ENCODE measurements around the gene ZMIZ1.
A peak's percentile ranks its signal among the peaks of the same experiment; 100 is the strongest.

ZMIZ1 gene

DNA sequence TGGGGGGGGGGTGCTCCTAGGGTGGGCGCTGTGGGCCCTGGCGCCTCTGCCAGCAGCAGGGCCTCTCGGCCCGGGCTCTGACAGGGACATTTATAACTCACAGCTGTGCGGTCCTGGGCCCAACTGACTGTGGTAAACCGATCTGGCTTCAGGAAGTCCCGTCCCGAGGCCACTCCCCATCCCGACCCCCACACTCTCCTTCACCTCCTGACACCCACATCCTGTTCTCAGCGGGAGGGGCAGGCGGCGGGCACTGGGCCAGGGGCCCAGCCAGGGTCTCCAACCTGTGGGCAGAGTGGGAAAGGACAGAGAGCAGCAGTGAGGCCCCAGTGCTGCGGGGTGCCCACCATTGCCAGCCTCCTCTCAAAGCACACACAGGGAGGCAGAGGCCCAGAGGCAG, 69.1 kb downstream of the ZMIZ1 start:
- Histone ChIP-seq H3K9me3 (ENCODE audit: control insufficient read depth in 1 of 2, low read length in 2 of 2) (no peaks in the 10 kb centered on the region), H3K9ac (ENCODE audit: low read depth in 1 of 2, low read length in 2 of 2) (no peak overlapping the region), H3K4me3 (ENCODE audit: low read depth in 1 of 2, low read length in 2 of 2) (no peak overlapping the region), H3K36me3 (ENCODE audit: control insufficient read depth in 1 of 2, insufficient read depth in 2 of 2, low read length in 2 of 2) (peaks cover 11 to 41% of the 10 kb centered on the region in 2 donors), H3K27ac (ENCODE audit: low read depth, low read length) (peak overlapping the region; percentile 22), H3K4me1 (ENCODE audit: control insufficient read depth in 1 of 2, insufficient read depth in 2 of 2, low read length in 2 of 2) (peaks cover 28 to 32% of the 10 kb centered on the region in 2 donors), H3K27me3 (ENCODE audit: control insufficient read depth in 1 of 2, insufficient read depth in 2 of 2, low read length in 2 of 2) (no peaks in the 10 kb centered on the region)

- no peak overlapping the region for H3K4me3 ChIP-seq (ENCODE audit: low read depth in 1 of 2, low read length in 2 of 2)
- H3K9ac ChIP-seq (ENCODE audit: low read depth in 1 of 2, low read length in 2 of 2) = no peak overlapping the region
- no peaks in the 10 kb centered on the region for H3K9me3 ChIP-seq (ENCODE audit: control insufficient read depth in 1 of 2, low read length in 2 of 2)
- peaks cover 11 to 44% of the 10 kb centered on the region in 2 donors for H3K36me3 ChIP-seq (ENCODE audit: control insufficient read depth in 1 of 2, insufficient read depth in 2 of 2, low read length in 2 of 2)
- no peak overlapping the region for H3K27ac ChIP-seq (ENCODE audit: low read depth, low read length)
- no peaks in the 10 kb centered on the region for H3K27me3 ChIP-seq (ENCODE audit: control insufficient read depth in 1 of 2, insufficient read depth in 2 of 2, low read length in 2 of 2)
- peaks cover 26 to 32% of the 10 kb centered on the region in 2 donors for H3K4me1 ChIP-seq (ENCODE audit: control insufficient read depth in 1 of 2, insufficient read depth in 2 of 2, low read length in 2 of 2)
Measured at GRCh38 chr10:79138449-79139123, 69.8 kb downstream of the ZMIZ1 start.

DNA sequence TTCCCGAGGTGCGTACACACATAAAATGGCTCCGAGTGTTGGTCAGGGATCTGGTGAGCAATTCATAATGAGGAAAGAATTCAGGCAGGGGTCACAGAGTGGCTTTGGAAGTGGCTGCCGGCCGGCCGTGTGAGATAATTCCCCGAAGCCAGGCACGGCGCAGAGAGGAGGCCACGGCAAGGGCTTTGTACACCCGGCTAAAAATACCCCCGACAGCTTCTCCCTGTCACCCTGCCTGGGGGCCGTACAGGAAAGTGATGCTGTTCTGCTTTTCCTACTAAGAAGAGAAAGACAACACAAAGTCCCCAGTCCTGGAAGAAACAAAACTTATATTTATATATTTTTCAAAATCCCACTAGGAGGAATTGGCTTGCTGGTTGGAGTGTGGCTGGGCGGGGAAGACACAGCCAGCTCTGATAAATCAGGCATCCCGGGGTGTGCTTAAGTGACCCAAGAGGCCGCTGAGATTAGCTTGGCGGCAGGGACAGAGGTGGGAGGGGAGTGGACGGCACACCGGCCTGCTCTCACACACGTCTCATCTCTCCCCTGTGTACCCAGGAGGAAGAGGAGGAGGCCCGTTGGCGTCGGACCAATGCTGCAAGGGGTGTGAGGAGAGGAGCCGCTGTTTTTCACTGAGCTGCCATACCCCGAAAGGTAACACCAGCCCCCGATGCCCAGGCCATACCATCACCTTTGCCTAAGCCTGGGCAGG, 70.5 kb downstream of the ZMIZ1 start:
- H3K9me3 ChIP-seq (ENCODE audit: control insufficient read depth in 1 of 2, low read length in 2 of 2) = no peaks in the 10 kb centered on the region
- H3K27ac ChIP-seq (ENCODE audit: low read depth, low read length) = no peak overlapping the region
- H3K4me1 ChIP-seq (ENCODE audit: control insufficient read depth in 1 of 2, insufficient read depth in 2 of 2, low read length in 2 of 2) = peaks cover 26 to 36% of the 10 kb centered on the region in 2 donors
- H3K9ac ChIP-seq (ENCODE audit: low read depth in 1 of 2, low read length in 2 of 2) = no peak overlapping the region
- no peak overlapping the region for H3K4me3 ChIP-seq (ENCODE audit: low read depth in 1 of 2, low read length in 2 of 2)
- H3K36me3 ChIP-seq (ENCODE audit: control insufficient read depth in 1 of 2, insufficient read depth in 2 of 2, low read length in 2 of 2) = peaks cover 11 to 50% of the 10 kb centered on the region in 2 donors
- no peaks in the 10 kb centered on the region for H3K27me3 ChIP-seq (ENCODE audit: control insufficient read depth in 1 of 2, insufficient read depth in 2 of 2, low read length in 2 of 2)

DNA sequence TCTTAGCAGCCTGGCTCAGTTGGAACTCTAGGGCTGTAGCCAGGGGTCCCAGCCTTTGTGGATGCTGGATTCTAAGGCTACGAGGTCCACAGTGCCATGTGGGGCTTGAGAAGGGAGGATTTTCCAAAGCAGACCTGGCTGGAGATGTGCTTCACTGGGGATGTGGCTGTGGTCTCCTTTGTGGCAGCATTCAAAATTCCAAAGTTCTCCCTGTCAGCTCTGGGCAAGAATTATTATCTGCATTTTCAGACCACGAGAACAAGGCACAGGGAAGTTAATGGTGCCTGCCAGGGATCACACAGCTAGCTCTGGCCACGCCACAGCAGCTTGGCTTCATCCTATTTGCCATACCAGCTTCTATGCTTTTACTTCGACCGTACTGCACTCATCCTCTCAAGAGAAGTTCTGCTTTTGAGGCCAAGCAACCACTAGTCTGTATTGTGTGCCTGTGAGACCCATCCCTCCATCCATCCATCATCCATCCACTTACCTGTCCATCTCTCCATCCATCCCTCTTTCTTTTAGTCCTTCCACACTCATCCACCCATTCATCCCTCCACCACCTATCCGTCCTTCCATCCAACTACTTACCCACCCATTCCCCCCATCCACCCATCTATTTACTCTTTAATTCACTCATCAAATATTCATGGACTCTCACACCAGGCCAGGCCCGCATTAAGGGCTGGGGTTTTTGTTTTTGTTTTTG, 71.5 kb downstream of the ZMIZ1 start:
- Histone ChIP-seq H3K36me3 (ENCODE audit: control insufficient read depth in 1 of 2, insufficient read depth in 2 of 2, low read length in 2 of 2) (peaks cover 11 to 47% of the 10 kb centered on the region in 2 donors), H3K27me3 (ENCODE audit: control insufficient read depth in 1 of 2, insufficient read depth in 2 of 2, low read length in 2 of 2) (no peaks in the 10 kb centered on the region), H3K9ac (ENCODE audit: low read depth in 1 of 2, low read length in 2 of 2) (no peak overlapping the region), H3K9me3 (ENCODE audit: control insufficient read depth in 1 of 2, low read length in 2 of 2) (no peaks in the 10 kb centered on the region), H3K4me1 (ENCODE audit: control insufficient read depth in 1 of 2, insufficient read depth in 2 of 2, low read length in 2 of 2) (peaks cover 33 to 40% of the 10 kb centered on the region in 2 donors), H3K4me3 (ENCODE audit: low read depth in 1 of 2, low read length in 2 of 2) (no peak overlapping the region), H3K27ac (ENCODE audit: low read depth, low read length) (no peak overlapping the region)

GRCh38 chr10:79140855-79141254, 72.1 kb downstream of the ZMIZ1 start:
- no peaks in the 10 kb centered on the region for H3K27me3 ChIP-seq (ENCODE audit: control insufficient read depth in 1 of 2, insufficient read depth in 2 of 2, low read length in 2 of 2)
- H3K36me3 ChIP-seq (ENCODE audit: control insufficient read depth in 1 of 2, insufficient read depth in 2 of 2, low read length in 2 of 2) = peaks cover 11 to 44% of the 10 kb centered on the region in 2 donors
- H3K27ac ChIP-seq (ENCODE audit: low read depth, low read length) = no peak overlapping the region
- no peak overlapping the region for H3K4me3 ChIP-seq (ENCODE audit: low read depth in 1 of 2, low read length in 2 of 2)
- peaks cover 38 to 44% of the 10 kb centered on the region in 2 donors for H3K4me1 ChIP-seq (ENCODE audit: control insufficient read depth in 1 of 2, insufficient read depth in 2 of 2, low read length in 2 of 2)
- no peak overlapping the region for H3K9ac ChIP-seq (ENCODE audit: low read depth in 1 of 2, low read length in 2 of 2)
- H3K9me3 ChIP-seq (ENCODE audit: control insufficient read depth in 1 of 2, low read length in 2 of 2) = no peaks in the 10 kb centered on the region

DNA sequence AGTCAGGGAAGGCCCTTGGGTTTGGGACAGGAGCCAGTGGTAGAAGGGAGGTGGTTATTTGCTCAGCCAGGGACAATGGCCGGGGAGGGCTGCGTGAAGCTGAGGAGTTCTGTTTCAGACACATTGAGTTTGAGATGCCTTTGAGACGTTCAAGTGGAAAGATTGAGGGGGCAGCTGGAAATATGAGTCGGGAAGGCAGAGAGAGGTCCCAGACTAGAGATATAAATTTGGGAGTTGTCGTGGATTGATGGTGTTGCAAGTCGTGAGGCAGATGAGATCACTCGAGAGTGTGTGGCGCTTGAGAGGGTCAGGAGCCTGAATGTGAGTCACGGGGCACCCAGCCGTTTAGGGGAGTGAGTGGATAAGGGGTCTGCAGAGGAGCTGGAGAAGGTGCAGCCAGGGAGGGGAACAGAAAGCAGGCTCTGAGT, 73.3 kb downstream of the ZMIZ1 start:
- Histone ChIP-seq H3K36me3 (ENCODE audit: control insufficient read depth in 1 of 2, insufficient read depth in 2 of 2, low read length in 2 of 2) (peaks cover 11 to 44% of the 10 kb centered on the region in 2 donors), H3K27me3 (ENCODE audit: control insufficient read depth in 1 of 2, insufficient read depth in 2 of 2, low read length in 2 of 2) (no peaks in the 10 kb centered on the region), H3K9me3 (ENCODE audit: control insufficient read depth in 1 of 2, low read length in 2 of 2) (no peaks in the 10 kb centered on the region), H3K27ac (ENCODE audit: low read depth, low read length) (no peak overlapping the region), H3K9ac (ENCODE audit: low read depth in 1 of 2, low read length in 2 of 2) (no peak overlapping the region), H3K4me1 (ENCODE audit: control insufficient read depth in 1 of 2, insufficient read depth in 2 of 2, low read length in 2 of 2) (peaks cover 39 to 45% of the 10 kb centered on the region in 2 donors), H3K4me3 (ENCODE audit: low read depth in 1 of 2, low read length in 2 of 2) (no peak overlapping the region)

DNA sequence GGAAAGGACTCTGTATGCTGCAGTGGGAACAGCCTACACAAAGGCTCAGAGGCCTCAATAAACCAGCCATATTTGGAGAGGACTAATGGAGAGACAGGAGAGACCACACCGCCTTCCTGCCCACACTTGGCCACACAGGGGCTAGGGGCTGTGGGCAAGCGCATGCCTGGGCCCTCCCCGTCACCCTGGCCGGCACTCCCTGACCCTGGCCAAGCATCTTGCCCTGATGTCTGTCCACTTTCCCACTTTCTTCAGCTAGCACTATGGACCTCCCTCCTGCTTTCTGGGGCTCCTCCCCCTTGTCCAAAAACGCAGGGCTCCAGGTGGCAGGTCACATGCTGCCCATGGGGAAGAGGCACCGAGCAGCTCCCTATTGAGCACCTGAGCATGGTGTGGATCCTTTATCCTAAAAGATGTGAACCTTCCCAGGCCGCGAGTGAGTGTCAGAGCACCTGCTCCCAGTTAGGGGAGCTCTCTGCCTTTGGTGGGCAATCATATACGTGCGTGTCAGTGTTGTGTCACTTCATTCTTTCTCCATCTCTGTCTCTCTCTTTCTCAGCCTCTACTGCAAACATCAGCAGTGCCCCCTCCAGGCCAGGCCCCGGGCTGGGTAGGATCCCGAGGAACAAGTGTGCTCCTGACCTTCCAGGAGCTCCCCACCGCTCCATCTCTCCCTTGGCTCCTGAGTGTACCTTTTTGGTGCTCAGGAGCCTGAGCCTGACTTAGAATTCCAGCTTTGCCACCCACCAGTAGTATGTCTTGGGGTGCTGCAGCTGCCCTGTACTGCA, 74.0 kb downstream of the ZMIZ1 start:
- Histone ChIP-seq H3K9me3 (ENCODE audit: control insufficient read depth in 1 of 2, low read length in 2 of 2) (no peaks in the 10 kb centered on the region), H3K27ac (ENCODE audit: low read depth, low read length) (no peak overlapping the region), H3K27me3 (ENCODE audit: control insufficient read depth in 1 of 2, insufficient read depth in 2 of 2, low read length in 2 of 2) (no peaks in the 10 kb centered on the region), H3K9ac (ENCODE audit: low read depth in 1 of 2, low read length in 2 of 2) (no peak overlapping the region), H3K4me3 (ENCODE audit: low read depth in 1 of 2, low read length in 2 of 2) (no peak overlapping the region), H3K4me1 (ENCODE audit: control insufficient read depth in 1 of 2, insufficient read depth in 2 of 2, low read length in 2 of 2) (peaks cover 39 to 44% of the 10 kb centered on the region in 2 donors), H3K36me3 (ENCODE audit: control insufficient read depth in 1 of 2, insufficient read depth in 2 of 2, low read length in 2 of 2) (peaks cover 11 to 44% of the 10 kb centered on the region in 2 donors)

DNA sequence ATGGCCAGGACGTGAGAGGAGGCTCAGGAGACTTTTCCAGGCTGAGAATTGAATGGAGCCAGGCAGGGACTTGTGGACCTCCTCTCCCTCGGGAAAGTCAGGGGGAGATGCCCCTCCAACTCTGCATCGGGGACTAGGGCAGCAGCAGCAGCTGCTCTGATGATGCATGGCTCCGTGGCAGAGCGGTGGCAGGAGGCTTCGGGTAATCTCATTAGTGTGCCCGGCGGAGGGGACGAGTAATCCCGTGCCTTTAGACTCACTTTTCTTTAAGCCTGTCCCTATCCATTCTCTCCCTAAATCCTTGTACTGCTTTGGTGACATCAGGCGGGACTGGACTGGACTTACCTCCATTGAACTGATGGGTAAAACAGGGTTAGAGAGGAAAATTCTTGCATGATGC, 75.1 kb downstream of the ZMIZ1 start:
- peaks cover 11 to 44% of the 10 kb centered on the region in 2 donors for H3K36me3 ChIP-seq (ENCODE audit: control insufficient read depth in 1 of 2, insufficient read depth in 2 of 2, low read length in 2 of 2)
- no peak overlapping the region for H3K27ac ChIP-seq (ENCODE audit: low read depth, low read length)
- H3K9ac ChIP-seq (ENCODE audit: low read depth in 1 of 2, low read length in 2 of 2) = no peak overlapping the region
- H3K4me3 ChIP-seq (ENCODE audit: low read depth in 1 of 2, low read length in 2 of 2) = no peak overlapping the region
- H3K27me3 ChIP-seq (ENCODE audit: control insufficient read depth in 1 of 2, insufficient read depth in 2 of 2, low read length in 2 of 2) = no peaks in the 10 kb centered on the region
- H3K4me1 ChIP-seq (ENCODE audit: control insufficient read depth in 1 of 2, insufficient read depth in 2 of 2, low read length in 2 of 2) = peaks cover 42 to 46% of the 10 kb centered on the region in 2 donors
- H3K9me3 ChIP-seq (ENCODE audit: control insufficient read depth in 1 of 2, low read length in 2 of 2) = no peaks in the 10 kb centered on the region

- H3K36me3 ChIP-seq (ENCODE audit: control insufficient read depth in 1 of 2, insufficient read depth in 2 of 2, low read length in 2 of 2) = peaks cover 10 to 41% of the 10 kb centered on the region in 2 donors
- no peak overlapping the region for H3K27ac ChIP-seq (ENCODE audit: low read depth, low read length)
Measured at GRCh38 chr10:79144351-79145173, 75.8 kb downstream of the ZMIZ1 start.

More at GRCh38 chr10:79144351-79145173, 75.8 kb downstream of the ZMIZ1 start:
- no peaks in the 10 kb centered on the region for H3K27me3 ChIP-seq (ENCODE audit: control insufficient read depth in 1 of 2, insufficient read depth in 2 of 2, low read length in 2 of 2)
- no peaks in the 10 kb centered on the region for H3K9me3 ChIP-seq (ENCODE audit: control insufficient read depth in 1 of 2, low read length in 2 of 2)
- H3K4me1 ChIP-seq (ENCODE audit: control insufficient read depth in 1 of 2, insufficient read depth in 2 of 2, low read length in 2 of 2) = peaks cover 48 to 49% of the 10 kb centered on the region in 2 donors
- no peak overlapping the region for H3K9ac ChIP-seq (ENCODE audit: low read depth in 1 of 2, low read length in 2 of 2)
- H3K4me3 ChIP-seq (ENCODE audit: low read depth in 1 of 2, low read length in 2 of 2) = no peak overlapping the region
